Stimulated activated CD4-positive, alpha-beta T cell treated with anti-CD3 and anti-CD28 coated beads, Interleukin-12 subunit alpha, Interleukin-12 subunit beta, amount 100 ng/mL, for 48 hours (primary cell): ENCODE data around the gene TMEM41B.
"Not testable (repeated sequence)": the region's sequence is repeated elsewhere in the genome, so short reads cannot be mapped to it uniquely, and the experiment has no call there.

Experiments
- DNase-seq, 3 donors: peaks; one replicate each; pipeline ENCODE4 v3.0.0-alpha.2; 2020; ENCODE audit warnings: low read depth in 2 of 3, low spot score in 1 of 3

The TMEM41B gene

DNA sequence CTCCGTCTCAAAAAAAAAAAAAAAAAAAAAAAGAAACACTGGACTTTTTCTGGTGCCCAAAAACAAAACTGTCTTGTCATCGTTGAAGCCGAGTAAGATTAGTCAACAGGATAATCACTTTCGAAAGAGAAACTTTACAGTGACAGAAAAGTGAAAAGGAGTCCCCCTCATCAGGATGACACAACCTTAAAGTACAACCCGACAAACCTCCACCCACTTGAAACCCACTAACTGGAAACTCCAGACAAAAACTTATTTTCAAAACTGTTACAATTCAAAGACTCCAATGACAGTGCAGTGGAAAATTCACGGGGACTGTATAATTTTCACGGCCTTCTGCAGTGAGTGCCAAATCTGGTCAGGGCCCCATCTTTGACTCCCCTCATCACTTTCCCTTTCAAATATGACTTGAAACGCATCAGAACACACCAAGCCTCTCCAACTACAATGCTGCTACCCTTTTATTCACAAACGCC, 50.5 kb downstream of the TMEM41B start:
- peak; percentile 38 to 66 (median 41) for DNase-seq

DNA sequence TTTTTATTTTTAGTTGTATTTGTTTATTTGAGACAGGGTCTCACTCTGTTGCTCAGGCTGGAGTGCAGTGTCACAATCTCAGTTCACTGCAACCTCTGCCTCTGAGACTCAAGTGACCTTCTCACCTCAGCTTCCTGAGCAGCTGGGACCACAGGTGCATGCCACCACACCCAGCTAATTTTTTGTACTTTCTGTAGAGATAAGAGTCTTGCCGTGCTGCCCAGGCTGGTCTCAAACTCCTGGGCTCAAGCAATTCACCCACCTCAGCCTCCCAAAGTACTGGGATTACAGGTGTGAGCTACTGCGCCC, 53.6 kb downstream of the TMEM41B start:
- not testable (repeated sequence) for DNase-seq

DNA sequence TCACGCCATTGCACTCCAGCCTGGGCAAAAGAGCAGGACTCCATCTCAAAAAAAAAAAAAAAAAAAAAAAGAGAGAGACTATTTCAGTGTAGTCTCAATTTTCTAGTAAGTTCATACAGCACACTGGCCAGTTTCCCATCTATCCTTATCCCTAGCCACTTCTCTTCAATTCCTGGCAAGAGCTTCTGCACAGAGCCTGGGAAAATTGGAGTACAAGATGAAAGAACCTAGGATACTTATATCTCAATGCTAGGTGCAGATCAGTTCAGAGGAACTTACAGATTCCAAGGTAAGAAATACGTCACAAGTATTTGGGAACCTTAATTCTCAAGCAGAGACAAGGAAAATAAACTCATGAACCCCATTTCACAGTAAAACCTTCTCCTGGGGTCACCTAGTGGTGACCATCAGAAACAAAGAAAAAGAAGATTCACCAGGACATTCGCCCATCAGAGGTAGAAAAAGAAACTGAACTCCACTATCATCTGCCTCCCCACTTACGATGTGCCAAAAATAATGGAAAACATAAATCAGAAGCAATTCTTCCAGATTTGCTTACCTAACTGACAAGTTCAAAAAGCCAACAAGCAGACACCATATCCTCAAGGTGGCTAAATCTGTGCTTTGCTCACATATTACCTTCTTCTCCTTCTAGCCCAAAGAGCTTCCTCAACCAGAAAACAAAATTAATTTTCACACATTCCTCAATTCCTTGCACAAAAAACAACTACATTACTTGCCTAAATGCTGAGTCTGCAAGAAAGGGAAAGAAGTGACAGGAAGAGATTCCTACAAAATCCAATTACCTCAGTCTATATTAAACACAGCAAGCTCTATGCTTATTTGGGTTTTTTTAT, 54.2 kb downstream of the TMEM41B start:
- DNase-seq, result no peak

DNA sequence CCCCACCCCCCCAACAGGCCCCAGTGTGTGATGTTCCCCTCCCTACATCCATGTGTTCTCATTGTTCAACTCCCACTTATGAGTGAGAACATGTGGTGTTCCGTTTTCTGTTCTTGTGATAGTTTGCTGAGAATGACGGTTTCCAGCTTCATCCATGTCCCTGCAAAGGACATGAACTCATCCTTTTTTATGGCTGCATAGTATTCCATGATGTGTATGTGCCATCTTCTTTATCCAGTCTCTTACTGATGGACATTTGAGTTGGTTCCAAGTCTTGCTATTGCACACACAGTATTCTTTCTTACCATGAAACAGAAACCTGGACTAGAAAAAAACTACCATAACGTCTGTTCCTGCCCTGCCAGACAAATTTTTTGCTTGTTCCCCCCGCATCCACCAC, 56.1 kb downstream of the TMEM41B start:
- DNase-seq, result not testable (repeated sequence)

DNA sequence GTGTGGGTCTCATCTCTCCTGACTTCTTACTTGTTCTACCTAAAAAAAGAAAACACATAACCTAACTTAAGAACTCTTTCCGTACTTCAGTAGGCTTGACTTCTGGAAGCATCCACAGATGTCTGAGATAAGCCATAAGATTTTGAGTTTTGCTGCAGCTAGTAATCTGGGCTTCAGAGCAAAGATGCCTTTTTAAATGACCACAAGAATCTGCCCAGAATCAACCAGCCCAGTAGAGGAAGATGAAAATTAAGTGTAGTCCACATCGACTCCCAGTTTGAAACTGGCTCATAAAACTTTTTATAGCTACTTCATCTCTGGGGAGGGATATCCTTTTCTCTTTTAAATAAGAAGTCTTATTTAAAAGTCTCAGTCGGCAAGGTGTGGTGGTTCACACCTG, 60.0 kb downstream of the TMEM41B start:
- DNase-seq, result no peak

DNA sequence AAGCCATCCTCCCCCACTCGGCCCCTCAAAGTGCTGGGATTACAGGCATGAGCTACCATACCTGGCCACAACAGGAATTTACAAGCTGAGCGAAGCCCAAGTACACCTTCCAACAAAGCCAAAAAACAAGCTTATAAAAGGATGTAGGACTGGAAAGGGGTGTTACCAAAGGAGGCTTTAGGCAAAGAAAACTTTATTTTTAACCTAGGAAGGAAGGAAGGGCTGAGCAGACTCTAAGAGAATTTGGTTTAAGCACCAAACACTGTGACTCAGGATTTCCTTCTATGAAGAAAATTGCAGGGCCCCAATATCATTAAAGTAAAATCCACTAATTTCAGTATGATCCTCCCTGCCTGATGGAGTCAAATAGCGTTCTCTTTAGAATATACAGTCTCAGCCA, 61.3 kb downstream of the TMEM41B start:
- no peak for DNase-seq

DNA sequence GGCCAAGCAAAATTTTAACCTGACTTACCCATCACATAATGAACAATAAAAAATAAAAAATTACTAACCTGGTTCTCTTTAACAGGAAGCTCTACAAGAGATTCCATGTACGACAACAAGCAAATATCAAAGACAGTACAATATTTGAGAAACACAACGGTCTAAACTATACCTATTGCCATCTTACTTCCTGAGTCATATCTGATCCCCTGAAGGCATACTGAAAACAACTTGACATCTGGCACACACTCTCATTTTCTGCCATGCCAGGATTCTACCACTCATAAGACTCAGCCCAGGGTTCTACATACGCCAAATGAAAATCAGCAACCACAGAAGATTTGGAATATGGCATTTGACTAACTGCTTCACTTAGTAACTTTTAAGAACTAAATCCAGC, 63.1 kb downstream of the TMEM41B start:
- DNase-seq, result no peak

DNA sequence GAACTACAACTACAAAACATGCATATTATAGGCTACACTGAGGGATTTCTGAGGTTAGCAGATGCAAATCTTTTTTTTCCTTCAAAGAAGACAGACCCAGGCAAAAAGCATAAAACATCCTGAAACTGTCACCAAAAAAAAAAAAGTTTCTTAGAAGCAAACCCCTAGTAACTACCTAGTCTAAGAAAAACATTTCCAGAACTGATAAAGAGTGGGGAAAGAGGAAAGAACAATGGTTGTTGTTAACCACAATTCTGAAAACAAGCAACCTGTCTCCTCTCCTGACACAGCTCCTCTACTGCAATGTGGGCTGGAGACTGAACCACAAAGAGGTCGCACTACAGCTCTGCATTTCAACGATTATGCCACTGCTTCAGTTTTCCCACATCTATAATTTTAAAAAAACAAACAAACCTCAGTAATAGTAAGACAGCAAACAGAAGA, 64.2 kb downstream of the TMEM41B start:
- DNase-seq, result peak in 1 of 3 donors; percentile 24

DNA sequence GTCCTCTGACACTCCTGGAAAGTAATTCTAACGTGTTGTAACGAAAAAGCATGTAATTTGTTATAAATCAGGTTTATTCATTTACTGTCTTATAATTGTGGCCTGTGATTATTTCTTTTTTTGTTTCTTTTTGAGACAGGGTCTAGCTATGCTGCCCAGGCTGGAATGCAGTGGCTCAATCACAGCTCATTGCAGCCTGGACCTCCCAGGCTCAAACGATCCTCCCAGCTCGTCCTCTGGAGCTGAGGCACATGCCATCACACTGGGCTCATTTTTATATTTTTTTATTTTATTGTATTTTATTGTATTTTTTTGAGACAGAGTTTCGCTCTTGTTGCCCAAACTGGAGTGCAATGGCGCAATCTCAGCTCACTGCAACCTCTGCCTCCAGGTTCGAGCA, 65.1 kb downstream of the TMEM41B start:
- DNase-seq, result no peak

DNA sequence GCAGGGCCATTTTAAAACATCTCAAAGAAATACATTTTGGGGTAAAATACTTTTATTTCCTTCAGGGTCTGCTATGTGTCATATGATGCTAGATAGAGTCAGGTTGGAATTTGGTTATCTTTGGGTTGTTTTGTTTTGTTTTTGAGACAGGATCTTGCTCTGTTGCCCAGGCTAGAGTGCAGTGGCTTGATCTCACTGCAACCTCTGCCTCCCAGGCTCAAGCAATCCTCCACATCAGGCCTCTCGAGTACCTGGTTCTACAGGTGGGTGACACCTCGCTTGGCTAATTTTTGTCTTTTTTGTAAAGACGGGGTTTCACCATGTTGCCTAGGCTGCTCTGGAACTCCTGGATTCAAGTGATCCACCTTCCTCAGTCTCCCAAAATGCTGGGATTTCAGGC, 66.5 kb downstream of the TMEM41B start:
- no peak for DNase-seq

DNA sequence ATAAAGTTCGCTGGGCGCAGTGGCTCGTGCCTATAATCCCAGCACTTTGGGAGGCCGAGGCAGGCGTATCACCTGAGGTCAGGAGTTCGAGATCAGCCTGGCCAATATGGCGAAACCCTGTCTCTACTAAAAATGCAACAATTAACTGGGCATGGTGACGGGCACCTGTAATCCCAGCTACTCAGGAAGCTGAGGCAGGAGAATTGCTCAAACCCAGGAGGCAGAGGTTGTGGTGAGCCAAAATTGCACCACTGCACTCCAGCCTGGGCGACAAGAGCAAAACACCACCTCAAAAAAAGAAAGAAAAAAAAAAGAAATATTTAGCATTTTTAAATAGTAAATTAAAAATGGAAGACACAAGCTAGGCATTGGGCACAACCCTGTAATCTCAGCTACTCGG, 78.2 kb downstream of the TMEM41B start:
- DNase-seq, result not testable (repeated sequence)

DNA sequence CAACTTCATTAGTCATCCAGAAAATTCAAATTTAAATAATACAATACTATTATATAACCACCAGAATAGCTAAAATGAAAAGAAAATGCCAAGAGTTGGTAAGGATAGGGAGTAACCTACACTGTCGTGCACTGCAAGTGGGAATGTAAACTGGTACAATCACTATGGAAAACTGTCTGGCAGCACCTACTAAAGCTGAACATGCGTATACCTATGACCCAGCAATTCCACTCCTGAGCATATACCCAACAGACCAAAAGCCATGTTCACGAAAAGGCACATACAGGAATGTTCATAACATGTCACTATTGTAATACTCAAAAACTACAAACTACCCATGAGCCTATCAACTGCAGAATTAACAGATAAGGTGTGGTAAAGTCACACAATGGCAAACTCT, 81.9 kb downstream of the TMEM41B start:
- DNase-seq, result no peak

DNA sequence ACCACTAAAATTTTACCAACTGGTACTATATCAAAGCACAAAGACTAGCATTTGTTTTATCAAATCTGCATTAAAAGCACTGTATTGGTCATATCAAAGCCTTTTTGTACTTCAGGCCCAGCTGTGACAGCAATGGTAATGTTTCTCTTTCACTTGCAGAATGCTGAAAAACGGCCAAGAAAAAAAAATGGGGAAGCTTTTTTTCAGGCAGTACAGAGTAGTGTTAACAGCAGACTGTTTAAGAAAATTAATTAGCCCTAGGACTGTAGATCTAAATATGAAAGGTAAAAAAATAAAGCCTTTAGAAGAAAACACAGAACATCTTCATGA, 82.6 kb downstream of the TMEM41B start:
- no peak for DNase-seq
